HepG2 (cell line): ENCODE results near the gene CEP128. TPM values are rescaled to one million over a fixed set of nuclear protein-coding genes. Genes with fewer than 3 reads are reported as not detected.
A peak's percentile ranks its signal among the peaks of the same experiment; 100 is the strongest.

Experiments
- BATF2 ChIP-seq: sonication (generic); formaldehyde crosslinking; IDR thresholded peaks from 2 replicates; pipeline ENCODE4 v1.8.0; 2022; ENCODE audit warnings: mild to moderate bottlenecking, missing genetic modification reagents, moderate library complexity
- BCL6 ChIP-seq: IDR thresholded peaks from 2 replicates; pipeline ENCODE4 v1.6.1; 2016; ENCODE audit warnings: missing genetic modification reagents, missing compliant biosample characterization
- CSRNP1 ChIP-seq: sonication (generic); formaldehyde crosslinking; IDR thresholded peaks from 2 replicates; pipeline ENCODE4 v1.8.1; 2023; ENCODE audit warnings: mild to moderate bottlenecking, missing genetic modification reagents
- GPBP1L1 ChIP-seq: sonication (generic); formaldehyde crosslinking; IDR thresholded peaks from 2 replicates; pipeline ENCODE4 v1.5.0; 2020; ENCODE audit warnings: mild to moderate bottlenecking, missing genetic modification reagents
- KDM4B ChIP-seq: sonication (generic); formaldehyde crosslinking; IDR thresholded peaks from 2 replicates; pipeline ENCODE4 v1.4.0; 2020; ENCODE audit warnings: missing genetic modification reagents
- KLF11 ChIP-seq: IDR thresholded peaks from 2 replicates; pipeline ENCODE4 v1.6.1; 2016; ENCODE audit warnings: missing compliant biosample characterization
- POLR2AphosphoS2 ChIP-seq: IDR thresholded peaks from 2 replicates; pipeline ENCODE4 v1.6.1; 2011; ENCODE audit warnings: low read depth, low read length, improper control_type of control experiment
- TMF1 ChIP-seq: sonication (generic); formaldehyde crosslinking; IDR thresholded peaks from 2 replicates; pipeline ENCODE4 v1.8.1; 2022; ENCODE audit warnings: low read depth, missing genetic modification reagents
- ZHX1 ChIP-seq: sonication (generic); formaldehyde crosslinking; IDR thresholded peaks from 2 replicates; pipeline ENCODE4 v1.8.1; 2022; ENCODE audit warnings: low read depth, mild to moderate bottlenecking, missing genetic modification reagents
- ZNF253 ChIP-seq: sonication (generic); formaldehyde crosslinking; IDR thresholded peaks from 2 replicates; pipeline ENCODE4 v1.8.0; 2022; ENCODE audit warnings: mild to moderate bottlenecking, missing genetic modification reagents, borderline replicate concordance
- ZNF407 ChIP-seq: sonication (generic); formaldehyde crosslinking; IDR thresholded peaks from one replicate; pipeline ENCODE4 v1.5.1; 2020; ENCODE audit warnings: mild to moderate bottlenecking, missing genetic modification reagents; ENCODE audit errors: not compliant biosample characterization
- ZNF703 ChIP-seq: sonication (generic); formaldehyde crosslinking; IDR thresholded peaks from 2 replicates; pipeline ENCODE4 v1.5.1; 2020; ENCODE audit warnings: missing genetic modification reagents, mild to moderate bottlenecking, moderate library complexity, borderline replicate concordance
- polyA plus RNA-seq, 8 experiments: library from polyadenylated mRNA; depleted of rRNA in 3 of 8; stranded (reverse) in 7 of 8; unstranded in 1 of 8; fragments of >200 nt; fragmentation: Illumina TruSeq in 4 of 8; extraction: Trizol in 4 of 8; gene quantifications; 2 replicates each; pipeline versions ENCODE4 v1.2.1 to v1.2.3, GENCODE V29; 2011 to 2016; ENCODE audit warnings: low read depth in 4 of 8, missing spikeins in 1 of 8, mixed read lengths in 1 of 8; ENCODE audit not compliant: insufficient read depth in 1 of 8
- total RNA-seq, 5 experiments: library from RNA; depleted of rRNA; stranded (reverse); fragments of >200 nt; fragmentation: Illumina TruSeq; extraction: Trizol; gene quantifications; 2 replicates each; pipeline ENCODE4 v1.2.3, GENCODE V29; 2016; ENCODE audit warnings: low read depth in 1 of 5

The CEP128 gene
- total and polyA plus RNA-seq, 2 of the 13 experiments (the other 11 are each of a cell fraction or from before 2014, with no cell fraction given): 1.3 to 7.5 TPM

- TF ChIP-seq ZHX1 (CRISPR knock-in tag) (no peak), TMF1 (CRISPR knock-in tag) (0 out of 2 replicates have a peak, but pooled peaks have one; percentile 58), GPBP1L1 (CRISPR knock-in tag) (no peak), ZNF407 (CRISPR knock-in tag) (no peak), ZNF253 (CRISPR knock-in tag) (no peak), BATF2 (no peak), ZNF703 (peak; percentile 100), BCL6 (CRISPR knock-in tag) (peak; percentile 93), POLR2AphosphoS2 (no peak), KDM4B (CRISPR knock-in tag) (peak; percentile 58; the same call in 1 of the 2 replicates), CSRNP1 (CRISPR knock-in tag) (peak; percentile 77; the same call in 1 of the 2 replicates), KLF11 (0 out of 2 replicates have a peak, but pooled peaks have one; percentile 80)
These were observed 473.0 kb downstream of the CEP128 start (continued) for GRCh38 chr14:80468331-80469122.
